A549 (cell line): ENCODE measurements around the gene ZFAND2B. TPM values are rescaled to one million over a fixed set of nuclear protein-coding genes. Genes with fewer than 3 reads are reported as not detected.
A peak's percentile ranks its signal among the peaks of the same experiment; 100 is the strongest.

Experiments used
- ATAC-seq, 2 experiments: fragments of 200-7000 bp in 1 of 2; fragments of >200 bp in 1 of 2; cut with Nextera tagmentation in 1 of 2; cut with Tn5 transposase in 1 of 2; 3 replicates each; pipeline versions ENCODE4 v1.8.0 to v1.9.1; 2018 to 2020; ENCODE audit warnings: mild to moderate bottlenecking in 1 of 2, moderate library complexity in 1 of 2
- CTCF ChIA-PET: fragments of 300-600 bp; sonication (Branson Sonifier 250); formaldehyde crosslinking; extraction: SDS; loops from one replicate; lab custom pipeline; 2021; ENCODE audit warnings: antibody characterized with exemption, inconsistent platforms; lab: Yijun Ruan, JAX
- POLR2A ChIA-PET: fragments of 350-600 bp; formaldehyde crosslinking; extraction: SDS; loops from one replicate; lab custom pipeline; 2021; ENCODE audit warnings: antibody characterized with exemption, inconsistent platforms; lab: Yijun Ruan, JAX
- DNase-seq, 2 experiments: peaks; one replicate each; pipeline versions ENCODE4 v3.0.0 to v3.0.0-alpha.2; 2011 to 2016; ENCODE audit warnings: low read depth in 1 of 2, low spot score in 1 of 2
- FAIRE-seq: peaks from 2 replicates; lab custom pipeline; 2011; peaks lifted over from hg19 to GRCh38; lab: Jason Lieb, UNC
- H3K27ac ChIP-seq, 2 experiments: fragments of >200 bp; sonication (Bioruptor Twin); formaldehyde crosslinking; 3 replicates each; pipeline ENCODE4 v1.5.1; 2016 to 2017
- H3K4me1 ChIP-seq: fragments of >200 bp; sonication (Bioruptor Twin); formaldehyde crosslinking; 3 replicates; pipeline ENCODE4 v1.6.1; 2016
- H3K4me2 ChIP-seq: fragments of >200 bp; sonication (Bioruptor Twin); formaldehyde crosslinking; 3 replicates; pipeline ENCODE4 v1.6.1; 2016
- H3K4me3 ChIP-seq: fragments of >200 bp; sonication (Bioruptor Twin); formaldehyde crosslinking; 3 replicates; pipeline ENCODE4 v1.5.1; 2016
- H3K9me3 ChIP-seq: fragments of >200 bp; sonication (Bioruptor Twin); formaldehyde crosslinking; 3 replicates; pipeline ENCODE4 v1.6.1; 2016
- CBX8 ChIP-seq: fragments of 200-600 bp; sonication (generic); IDR thresholded peaks from 2 replicates; pipeline ENCODE4 v1.6.1; 2016
- CHD2 ChIP-seq: fragments of 150-350 bp; IDR thresholded peaks from 2 replicates; pipeline ENCODE4 v1.6.1; 2014; ENCODE audit warnings: low read length; ENCODE audit not compliant: partially characterized antibody
- CHD4 ChIP-seq: fragments of 200-600 bp; sonication (generic); IDR thresholded peaks from 2 replicates; pipeline ENCODE4 v1.6.1; 2016; ENCODE audit warnings: antibody characterized with exemption, mild to moderate bottlenecking, borderline replicate concordance
- EHF ChIP-seq: fragments of 250-450 bp; sonication (Bioruptor Pico); IDR thresholded peaks from 2 replicates; pipeline ENCODE4 v1.5.0; 2020; ENCODE audit warnings: mild to moderate bottlenecking
- EHMT2 ChIP-seq: fragments of 200-600 bp; sonication (generic); IDR thresholded peaks from 2 replicates; pipeline ENCODE4 v1.6.1; 2016; ENCODE audit warnings: antibody characterized with exemption, low read depth, mild to moderate bottlenecking, moderate library complexity
- ESRRA ChIP-seq: fragments of 150-350 bp; IDR thresholded peaks from 2 replicates; pipeline ENCODE4 v1.6.1; 2014; ENCODE audit warnings: mild to moderate bottlenecking, low read length, borderline replicate concordance
- HDAC2 ChIP-seq: fragments of 200-600 bp; sonication (generic); IDR thresholded peaks from 2 replicates; pipeline ENCODE4 v1.6.1; 2016
- HEYL ChIP-seq: fragments of 250-450 bp; sonication (Bioruptor Pico); IDR thresholded peaks from 2 replicates; pipeline ENCODE4 v1.8.0; 2021; ENCODE audit warnings: mild to moderate bottlenecking, moderate library complexity
- JUN ChIP-seq, 2 experiments: fragments of >200 bp; sonication (Bioruptor Twin); formaldehyde crosslinking; IDR thresholded peaks; 2 replicates in 1 of 2; 3 replicates in 1 of 2; pipeline ENCODE4 v1.6.1; 2016 to 2017
- KDM1A ChIP-seq: fragments of 200-600 bp; sonication (generic); IDR thresholded peaks from 2 replicates; pipeline ENCODE4 v1.6.1; 2016; ENCODE audit warnings: low read depth, mild to moderate bottlenecking
- MAFK ChIP-seq: fragments of 450-650 bp; IDR thresholded peaks from 2 replicates; pipeline ENCODE4 v1.6.1; 2014; ENCODE audit not compliant: partially characterized antibody
- MYC ChIP-seq: IDR thresholded peaks from 2 replicates; pipeline ENCODE4 v1.6.1; 2012; ENCODE audit warnings: mild to moderate bottlenecking, inconsistent platforms, low read length, improper control_type of control experiment, borderline replicate concordance
- NR3C1 ChIP-seq: fragments of >200 bp; sonication (Bioruptor Twin); formaldehyde crosslinking; IDR thresholded peaks from 3 replicates; pipeline ENCODE4 v1.6.1; 2017
- RFX5 ChIP-seq: fragments of 450-650 bp; IDR thresholded peaks from 2 replicates; pipeline ENCODE4 v1.7.1; 2014; ENCODE audit warnings: antibody characterized with exemption, mild to moderate bottlenecking, moderate library complexity
- RNF2 ChIP-seq: fragments of 200-600 bp; sonication (generic); IDR thresholded peaks from 2 replicates; pipeline ENCODE4 v1.6.1; 2016; ENCODE audit warnings: low read depth, mild to moderate bottlenecking, antibody characterized with exemption, moderate library complexity, borderline replicate concordance
- SMC3 ChIP-seq: fragments of >200 bp; sonication (Bioruptor Twin); formaldehyde crosslinking; IDR thresholded peaks from 3 replicates; pipeline ENCODE4 v1.6.1; 2018; ENCODE audit warnings: inconsistent platforms
- SREBF2 ChIP-seq: fragments of 450-650 bp; IDR thresholded peaks from 2 replicates; pipeline ENCODE4 v1.6.1; 2014; ENCODE audit warnings: mild to moderate bottlenecking, moderate library complexity
- TFCP2L1 ChIP-seq: fragments of 250-450 bp; sonication (Bioruptor Pico); IDR thresholded peaks from 2 replicates; pipeline ENCODE4 v1.5.0; 2021; ENCODE audit warnings: mild to moderate bottlenecking
- ZC3H11A ChIP-seq: fragments of 450-650 bp; IDR thresholded peaks from 2 replicates; pipeline ENCODE4 v1.6.1; 2014; ENCODE audit warnings: antibody characterized with exemption, mild to moderate bottlenecking
- ZFP36 ChIP-seq: fragments of 450-650 bp; IDR thresholded peaks from 2 replicates; pipeline ENCODE4 v1.6.1; 2014; ENCODE audit warnings: borderline replicate concordance; ENCODE audit not compliant: partially characterized antibody
- WGBS: methylation state at CpG from one replicate; pipeline ENCODE4 v1.1.6; 2017; ENCODE audit errors: missing lambda C conversion rate; 5-methylcytosine and 5-hydroxymethylcytosine counted together
- polyA plus RNA-seq, 4 experiments: library from polyadenylated mRNA; depleted of rRNA in 3 of 4; stranded (reverse); fragments of >200 nt; fragmentation: RNase III in 1 of 4; extraction: RNeasy Plus Mini Kit Qiagen cat#74134 plus additional on column Dnase treatment in 1 of 4; gene quantifications; 2 replicates in 3 of 4; 3 replicates in 1 of 4; pipeline ENCODE4 v1.2.3, GENCODE V29; 2011 to 2017
- TF ChIP-seq, protein P1 (sequence below): fragments of 200-600 bp; sonication (generic); IDR thresholded peaks from 2 replicates; pipeline ENCODE4 v1.6.1; 2016; ENCODE audit warnings: antibody characterized with exemption, mild to moderate bottlenecking, moderate library complexity
- TF ChIP-seq, protein P2 (sequence below): IDR thresholded peaks from 2 replicates; pipeline ENCODE4 v1.6.1; 2012; ENCODE audit warnings: low read depth, borderline replicate concordance
- TF ChIP-seq, protein P3 (sequence below): fragments of 250-450 bp; sonication (Bioruptor Pico); IDR thresholded peaks from 2 replicates; pipeline ENCODE4 v1.5.0; 2021; ENCODE audit warnings: mild to moderate bottlenecking, moderate library complexity, borderline replicate concordance
- TF ChIP-seq, protein P4 (sequence below): IDR thresholded peaks from 2 replicates; pipeline ENCODE4 v1.6.1; 2012

The ZFAND2B gene
- polyA plus RNA-seq, 2 of the 4 experiments (the other 2 are of a cell fraction) = 21.2 to 29.1 TPM

DNA sequence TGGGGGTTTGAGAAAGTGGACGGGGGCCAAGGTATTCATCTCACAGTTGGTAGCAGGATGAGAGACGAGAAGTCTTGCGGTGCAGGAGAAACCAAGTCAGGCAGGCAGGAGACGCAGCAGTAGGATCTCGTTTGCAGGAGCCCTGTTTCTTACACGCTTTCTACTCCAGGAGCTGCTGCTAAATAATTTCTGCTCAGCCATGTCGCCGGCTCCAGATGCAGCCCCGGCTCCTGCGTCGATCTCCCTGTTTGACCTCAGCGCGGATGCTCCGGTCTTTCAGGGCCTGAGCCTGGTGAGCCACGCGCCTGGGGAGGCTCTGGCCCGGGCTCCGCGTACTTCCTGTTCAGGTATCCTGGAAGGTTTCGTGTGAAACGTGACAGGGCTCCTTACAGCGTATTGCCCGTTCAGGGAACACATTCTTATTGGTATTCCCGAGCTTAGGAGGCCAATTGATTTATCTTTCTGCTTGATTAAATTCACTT is 23.5 kb downstream of the ZFAND2B start:
- POLR2A ChIA-PET = interaction anchor here (1.0 to 2.6 kb wide), 10 partner anchors 9 to 65 kb away, joined by 3 to 19 read pairs (median 8); partner anchors contain the start of genes DNAJB2, GLB1L, STK16 and TUBA4B
- FAIRE-seq (no peak), DNase-seq (no peak)

DNA sequence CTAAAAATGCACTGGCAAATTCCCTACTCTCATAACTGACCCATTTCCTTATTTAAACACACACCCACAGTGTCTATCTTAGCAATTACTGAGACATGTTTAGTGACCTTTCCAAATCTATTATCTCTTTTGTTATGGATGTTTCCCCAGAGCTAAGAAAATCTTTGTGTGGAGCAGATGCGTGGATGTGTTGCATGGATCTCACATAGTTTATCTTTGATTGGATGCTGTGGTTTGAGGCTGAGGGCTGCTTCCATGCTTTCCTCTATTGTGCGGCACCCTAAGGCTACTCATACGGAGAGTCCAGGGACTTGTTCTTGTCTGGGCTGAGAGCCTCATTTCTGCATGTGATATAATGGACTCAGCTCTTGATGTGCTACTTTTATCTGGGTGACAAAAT is 27.7 kb downstream of the ZFAND2B start:
- CTCF ChIA-PET = interaction anchor here (1.0 to 9.4 kb wide), 8 partner anchors 11 to 75 kb away, joined by 3 to 86 read pairs (median 4); partner anchors contain the start of genes GLB1L and STK16

More for the DNA sequence above, 23.5 kb downstream of the ZFAND2B start:
- H3K4me1 ChIP-seq = peaks cover 19% of the 10 kb centered on the region
- H3K9me3 ChIP-seq = no peaks in the 10 kb centered on the region
- 2% methylated on average over 18 of the region's 24 CpGs for WGBS
- TF ChIP-seq, protein P1, sequence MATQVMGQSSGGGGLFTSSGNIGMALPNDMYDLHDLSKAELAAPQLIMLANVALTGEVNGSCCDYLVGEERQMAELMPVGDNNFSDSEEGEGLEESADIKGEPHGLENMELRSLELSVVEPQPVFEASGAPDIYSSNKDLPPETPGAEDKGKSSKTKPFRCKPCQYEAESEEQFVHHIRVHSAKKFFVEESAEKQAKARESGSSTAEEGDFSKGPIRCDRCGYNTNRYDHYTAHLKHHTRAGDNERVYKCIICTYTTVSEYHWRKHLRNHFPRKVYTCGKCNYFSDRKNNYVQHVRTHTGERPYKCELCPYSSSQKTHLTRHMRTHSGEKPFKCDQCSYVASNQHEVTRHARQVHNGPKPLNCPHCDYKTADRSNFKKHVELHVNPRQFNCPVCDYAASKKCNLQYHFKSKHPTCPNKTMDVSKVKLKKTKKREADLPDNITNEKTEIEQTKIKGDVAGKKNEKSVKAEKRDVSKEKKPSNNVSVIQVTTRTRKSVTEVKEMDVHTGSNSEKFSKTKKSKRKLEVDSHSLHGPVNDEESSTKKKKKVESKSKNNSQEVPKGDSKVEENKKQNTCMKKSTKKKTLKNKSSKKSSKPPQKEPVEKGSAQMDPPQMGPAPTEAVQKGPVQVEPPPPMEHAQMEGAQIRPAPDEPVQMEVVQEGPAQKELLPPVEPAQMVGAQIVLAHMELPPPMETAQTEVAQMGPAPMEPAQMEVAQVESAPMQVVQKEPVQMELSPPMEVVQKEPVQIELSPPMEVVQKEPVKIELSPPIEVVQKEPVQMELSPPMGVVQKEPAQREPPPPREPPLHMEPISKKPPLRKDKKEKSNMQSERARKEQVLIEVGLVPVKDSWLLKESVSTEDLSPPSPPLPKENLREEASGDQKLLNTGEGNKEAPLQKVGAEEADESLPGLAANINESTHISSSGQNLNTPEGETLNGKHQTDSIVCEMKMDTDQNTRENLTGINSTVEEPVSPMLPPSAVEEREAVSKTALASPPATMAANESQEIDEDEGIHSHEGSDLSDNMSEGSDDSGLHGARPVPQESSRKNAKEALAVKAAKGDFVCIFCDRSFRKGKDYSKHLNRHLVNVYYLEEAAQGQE = no peak
- peak in 1 of 2 experiments; percentile 15; a peak in 2 of 5 replicates for TF ChIP-seq JUN (IDR thresholded peaks at IDR 0.05)
- no peak for TF ChIP-seq CHD2
- no peak for TF ChIP-seq CBX8
- TF ChIP-seq, protein P2, sequence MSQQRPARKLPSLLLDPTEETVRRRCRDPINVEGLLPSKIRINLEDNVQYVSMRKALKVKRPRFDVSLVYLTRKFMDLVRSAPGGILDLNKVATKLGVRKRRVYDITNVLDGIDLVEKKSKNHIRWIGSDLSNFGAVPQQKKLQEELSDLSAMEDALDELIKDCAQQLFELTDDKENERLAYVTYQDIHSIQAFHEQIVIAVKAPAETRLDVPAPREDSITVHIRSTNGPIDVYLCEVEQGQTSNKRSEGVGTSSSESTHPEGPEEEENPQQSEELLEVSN = peak; percentile 40; the same call in 1 of the 2 replicates
- TF ChIP-seq, protein P3, sequence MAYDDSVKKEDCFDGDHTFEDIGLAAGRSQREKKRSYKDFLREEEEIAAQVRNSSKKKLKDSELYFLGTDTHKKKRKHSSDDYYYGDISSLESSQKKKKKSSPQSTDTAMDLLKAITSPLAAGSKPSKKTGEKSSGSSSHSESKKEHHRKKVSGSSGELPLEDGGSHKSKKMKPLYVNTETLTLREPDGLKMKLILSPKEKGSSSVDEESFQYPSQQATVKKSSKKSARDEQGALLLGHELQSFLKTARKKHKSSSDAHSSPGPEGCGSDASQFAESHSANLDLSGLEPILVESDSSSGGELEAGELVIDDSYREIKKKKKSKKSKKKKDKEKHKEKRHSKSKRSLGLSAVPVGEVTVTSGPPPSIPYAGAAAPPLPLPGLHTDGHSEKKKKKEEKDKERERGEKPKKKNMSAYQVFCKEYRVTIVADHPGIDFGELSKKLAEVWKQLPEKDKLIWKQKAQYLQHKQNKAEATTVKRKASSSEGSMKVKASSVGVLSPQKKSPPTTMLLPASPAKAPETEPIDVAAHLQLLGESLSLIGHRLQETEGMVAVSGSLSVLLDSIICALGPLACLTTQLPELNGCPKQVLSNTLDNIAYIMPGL = no peak
- no peak for TF ChIP-seq RNF2
- TF ChIP-seq HDAC2 = no peak
- no peak for TF ChIP-seq EHMT2
- TF ChIP-seq KDM1A = no peak
- TF ChIP-seq CHD4 = no peak
- TF ChIP-seq HEYL (CRISPR knock-in tag) = no peak
- TF ChIP-seq TFCP2L1 (CRISPR knock-in tag) = no peak
- no peak for TF ChIP-seq SREBF2
- TF ChIP-seq ZC3H11A = no peak
- no peak for TF ChIP-seq MYC
- no peak for TF ChIP-seq NR3C1
- TF ChIP-seq RFX5 = no peak
- peak overlapping the region; percentile 91 for H3K4me2 ChIP-seq
- CTCF ChIA-PET = interaction anchor here (0.7 to 9.4 kb wide), 14 partner anchors 9 to 378 kb away, joined by 3 to 86 read pairs (median 4); partner anchors contain the start of genes DNAJB2 and TUBA4A
- H3K27ac ChIP-seq = peak overlapping the region; percentile 81 to 95
- peak overlapping the region; percentile 85 for H3K4me3 ChIP-seq
- peak; percentile 44 to 51 for ATAC-seq

More for the DNA sequence above, 27.7 kb downstream of the ZFAND2B start:
- no peak for FAIRE-seq
- Histone ChIP-seq H3K4me3 (no peak overlapping the region), H3K9me3 (no peaks in the 10 kb centered on the region), H3K27ac (no peak overlapping the region), H3K4me2 (no peak overlapping the region)
- ATAC-seq = no peak
- POLR2A ChIA-PET = interaction anchor here (1.2 kb wide), 1 partner anchor 11 kb away, joined by 5 read pairs; the partner anchor contains the start of genes GLB1L and STK16
- DNase-seq = no peak
- 93% methylated on average over 3 of the region's 3 CpGs for WGBS
- TF ChIP-seq ZFP36 = no peak
- TF ChIP-seq TFCP2L1 (CRISPR knock-in tag) = no peak
- TF ChIP-seq, protein P4, sequence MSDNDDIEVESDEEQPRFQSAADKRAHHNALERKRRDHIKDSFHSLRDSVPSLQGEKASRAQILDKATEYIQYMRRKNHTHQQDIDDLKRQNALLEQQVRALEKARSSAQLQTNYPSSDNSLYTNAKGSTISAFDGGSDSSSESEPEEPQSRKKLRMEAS = no peak
- no peak for TF ChIP-seq MAFK
- TF ChIP-seq EHF (CRISPR knock-in tag) = no peak
- TF ChIP-seq RNF2 = no peak
- no peak for TF ChIP-seq SMC3
- no peak for TF ChIP-seq MYC
- TF ChIP-seq ESRRA = no peak
- TF ChIP-seq, all 56 proteins: peak for 0
- peaks cover 8% of the 10 kb centered on the region; the same call in 2 of the 3 replicates for H3K4me1 ChIP-seq
